ENCODE data around the gene ITIH5. TPM values are rescaled to one million over a fixed set of nuclear protein-coding genes. Genes with fewer than 3 reads are reported as not detected.

ITIH5 gene
- 0.72 and 0.91 TPM in 2 replicates for total RNA-seq

DNA sequence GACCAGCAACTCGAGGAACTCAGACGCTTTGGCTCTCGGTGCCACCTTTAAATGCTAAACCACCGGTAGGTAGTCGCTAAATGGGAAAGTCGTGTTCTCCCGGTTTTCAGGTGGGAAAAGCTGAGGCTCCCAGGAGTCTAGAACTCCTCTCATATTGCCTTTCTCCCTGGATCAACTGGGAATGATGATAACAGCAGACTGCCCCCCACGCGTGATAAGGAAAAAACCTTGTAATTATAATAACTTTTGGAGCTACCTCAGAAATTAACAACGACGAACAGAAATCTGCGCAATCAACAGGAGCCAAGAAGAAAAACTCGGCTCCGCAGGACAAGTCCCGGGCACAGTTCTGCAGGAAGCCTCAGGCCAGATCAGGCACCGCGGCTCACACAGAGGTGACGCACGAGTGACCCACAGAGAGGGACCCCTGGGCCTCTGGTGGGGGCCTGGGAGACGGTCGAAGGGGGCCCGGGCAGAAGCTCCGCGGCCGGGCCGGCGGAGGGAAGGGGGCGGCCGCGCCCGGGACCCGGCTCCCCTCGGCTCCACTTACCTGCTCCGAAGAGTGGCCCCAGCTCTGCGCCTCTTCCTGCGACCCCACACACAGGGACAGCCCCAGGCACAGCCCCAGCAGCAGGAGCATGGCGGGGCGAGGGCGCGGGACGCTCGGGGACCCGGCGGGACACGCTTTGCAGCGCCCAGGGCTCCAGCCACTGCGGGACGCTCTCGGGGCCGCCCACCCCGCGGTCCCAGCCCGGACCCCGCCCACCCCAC lies at the start of gene ITIH5:
Gene ITIH5, minus strand, starts transcription at position 714 of the 771 bp plus-strand sequence. Its CDS starts 74 bp downstream, at position 640.

DNA sequence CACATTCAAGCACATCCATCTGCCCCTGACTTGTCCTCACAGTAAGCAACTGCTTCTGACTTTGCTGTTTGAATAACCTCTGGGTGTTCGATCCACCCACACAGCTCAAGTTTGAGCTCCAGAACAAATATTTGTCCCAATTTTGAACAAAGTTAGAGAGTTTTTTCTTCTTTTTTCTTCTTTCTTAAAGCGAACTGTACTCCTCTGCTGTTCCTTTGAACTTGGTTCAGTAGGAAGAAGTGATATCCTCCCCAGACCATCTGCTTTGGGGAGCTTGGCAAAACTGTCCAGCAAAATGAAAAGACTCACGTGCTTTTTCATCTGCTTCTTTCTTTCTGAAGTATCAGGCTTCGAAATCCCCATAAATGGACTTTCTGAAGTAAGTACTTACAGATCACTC lies 36.4 kb upstream of the ITIH5 start, which contains the start of gene ITIH2:
Gene ITIH2, plus strand, starts transcription at position 177 of the 400 bp plus-strand sequence. Its CDS starts 119 bp downstream, at position 296.

Other genes starting within 250 kb of the ITIH5 start
- gene ITIH2, start 36.4 kb upstream of the ITIH5 start, total RNA-seq: not detected in 2 replicates
- gene KIN, start 121.0 kb upstream of the ITIH5 start, total RNA-seq: 3.0 and 7.0 TPM in 2 replicates
- 268 TPM in 2 replicates for gene ATP5F1C, start 121.2 kb upstream of the ITIH5 start, total RNA-seq
- 2.1 and 3.3 TPM in 2 replicates for gene TAF3, start 151.5 kb upstream of the ITIH5 start, total RNA-seq